ENCODE results near the gene IL37. TPM values are rescaled to one million over a fixed set of nuclear protein-coding genes. Genes with fewer than 3 reads are reported as not detected.

Gene IL37
- total RNA-seq, 1 experiment from 2014 or later = not detected

GRCh38 chr2:112919086-112919485, 8.1 kb downstream of the IL37 start:
- no peak for DNase-seq
- WGBS (ENCODE audit: extremely low coverage, insufficient read length, low lambda C conversion rate) = no CpG with 5 or more reads among the region's 1 CpG
- Histone ChIP-seq H2BK5ac (ENCODE audit: insufficient read length, low read length) (no peak overlapping the region), H3K23me2 (ENCODE audit: insufficient read length, low read depth, low read length, poor library complexity, severe bottlenecking) (no peaks in the 10 kb centered on the region), H3K27ac (ENCODE audit: insufficient read length, low read depth, low read length) (no peak overlapping the region), H3T11ph (ENCODE audit: low read length) (no peak overlapping the region), H4K5ac (ENCODE audit: insufficient read length, low read depth, low read length) (no peak overlapping the region), H2BK20ac (ENCODE audit: low read depth, low read length, poor library complexity, severe bottlenecking) (no peak overlapping the region), H4K20me1 (ENCODE audit: control insufficient read depth, insufficient read depth, insufficient read length) (peaks cover 2% of the 10 kb centered on the region), H3K14ac (ENCODE audit: insufficient read depth, low read length) (no peak overlapping the region), H3K79me2 (ENCODE audit: insufficient read depth, low read length) (no peaks in the 10 kb centered on the region), H2BK120ac (ENCODE audit: low read depth, low read length, poor library complexity, severe bottlenecking) (no peak overlapping the region), H3K18ac (ENCODE audit: insufficient read length, low read depth, low read length) (no peak overlapping the region), H3K4me2 (ENCODE audit: insufficient read depth, insufficient read length, low read length) (no peak overlapping the region), H2BK12ac (ENCODE audit: insufficient read length, low read depth, low read length) (no peak overlapping the region), H3K9ac (ENCODE audit: extremely low read depth, insufficient read length, low read length) (no peak overlapping the region), H2AK5ac (ENCODE audit: insufficient read length, low read length) (no peak overlapping the region), H2AFZ (ENCODE audit: low read length) (no peak overlapping the region), H3K27me3 (ENCODE audit: insufficient read depth, low read length) (no peaks in the 10 kb centered on the region), H3K23ac (ENCODE audit: insufficient read length, low read depth, low read length) (no peak overlapping the region), H4K8ac (replicated peaks; ENCODE audit: insufficient read length, low read depth, low read length) (no peak overlapping the region), H3K56ac (ENCODE audit: insufficient read length, low read depth, low read length) (no peak overlapping the region), H3K4me1 (ENCODE audit: insufficient read depth, low read length) (no peaks in the 10 kb centered on the region), H3K9me3 (ENCODE audit: control insufficient read depth, low read depth, low read length) (no peaks in the 10 kb centered on the region), H2BK15ac (ENCODE audit: low read depth, low read length) (no peak overlapping the region), H3K79me1 (ENCODE audit: insufficient read depth, low read depth, low read length, poor library complexity, severe bottlenecking) (no peaks in the 10 kb centered on the region), H4K91ac (ENCODE audit: insufficient read length, low read depth, low read length) (no peak overlapping the region), H3K4ac (ENCODE audit: low read depth, low read length) (no peak overlapping the region)
- H3K9me3 Mint-ChIP-seq = peaks cover 8 to 14% of the 10 kb centered on the region in 2 experiments; a peak in 3 of 5 replicates
- peaks cover 5% of the 10 kb centered on the region for H3K27me3 Mint-ChIP-seq (ENCODE audit: low read depth)
- H3K4me1 Mint-ChIP-seq = peaks cover 0 to 4% of the 10 kb centered on the region in 2 experiments; a peak in 2 of 4 replicates
- no peaks in the 10 kb centered on the region for H3K36me3 Mint-ChIP-seq (ENCODE audit: insufficient read depth in 1 of 3, low read depth in 3 of 3)
- H3K27ac Mint-ChIP-seq = no peak overlapping the region
- no peak overlapping the region for H3K4me3 Mint-ChIP-seq
- no peak for TF ChIP-seq CTCF (conservative IDR thresholded peaks at IDR 0.05)

Measured in H9 (cell line).